Measurements from ENCODE around the gene PDS5B.

The PDS5B gene

GRCh38 chr13:32616883-32617511, 30.7 kb downstream of the PDS5B start:
- Histone ChIP-seq H2AFZ (ENCODE audit: low read depth, low read length, severe bottlenecking) (no peak overlapping the region), H3K27ac (ENCODE audit: low read depth, low read length) (no peak overlapping the region), H3K9me2 (replicated peaks; ENCODE audit: insufficient read depth, low read length) (no peaks in the 10 kb centered on the region), H3K27me3 (ENCODE audit: low read length) (no peaks in the 10 kb centered on the region), H3K79me2 (ENCODE audit: insufficient read depth, low read length) (peaks cover 100% of the 10 kb centered on the region), H3K9me3 (ENCODE audit: insufficient read depth, low read length) (peaks cover 12% of the 10 kb centered on the region; the same call in 1 of the 2 replicates), H4K20me1 (ENCODE audit: low read depth, low read length) (peaks cover 28% of the 10 kb centered on the region), H3K4me3 (ENCODE audit: insufficient read depth, low read length, poor library complexity, severe bottlenecking) (no peak overlapping the region), H3K9ac (ENCODE audit: low read length) (no peak overlapping the region), H3K4me2 (ENCODE audit: low read depth, low read length, poor library complexity, severe bottlenecking) (no peak overlapping the region), H3F3A (ENCODE audit: insufficient read depth) (no peaks in the 10 kb centered on the region), H3K36me3 (ENCODE audit: low read length) (peaks cover 9% of the 10 kb centered on the region; the same call in 1 of the 2 replicates)
- TF ChIP-seq CTCF (IDR thresholded peaks at IDR 0.05; ENCODE audit: insufficient read depth, low read length, poor library complexity, severe bottlenecking), result no peak
- no peak for TF ChIP-seq EZH2phosphoT487 (conservative IDR thresholded peaks at IDR 0.05; ENCODE audit: low read length)

GRCh38 chr13:32622827-32623226, 36.6 kb downstream of the PDS5B start:
- Histone ChIP-seq H3K27ac (ENCODE audit: low read depth, low read length) (no peak overlapping the region), H3K4me3 (ENCODE audit: insufficient read depth, low read length, poor library complexity, severe bottlenecking) (no peak overlapping the region), H3K4me2 (ENCODE audit: low read depth, low read length, poor library complexity, severe bottlenecking) (no peak overlapping the region), H3F3A (ENCODE audit: insufficient read depth) (peaks cover 4% of the 10 kb centered on the region; the same call in 1 of the 2 replicates), H3K9ac (ENCODE audit: low read length) (no peak overlapping the region), H3K9me3 (ENCODE audit: insufficient read depth, low read length) (peaks cover 23% of the 10 kb centered on the region; the same call in 1 of the 2 replicates), H3K9me2 (replicated peaks; ENCODE audit: insufficient read depth, low read length) (no peaks in the 10 kb centered on the region), H3K27me3 (ENCODE audit: low read length) (no peaks in the 10 kb centered on the region), H4K20me1 (ENCODE audit: low read depth, low read length) (peaks cover 22% of the 10 kb centered on the region; the same call in 1 of the 2 replicates), H3K36me3 (ENCODE audit: low read length) (peaks cover 18% of the 10 kb centered on the region; the same call in 1 of the 2 replicates), H2AFZ (ENCODE audit: low read depth, low read length, severe bottlenecking) (no peak overlapping the region), H3K79me2 (ENCODE audit: insufficient read depth, low read length) (peaks cover 100% of the 10 kb centered on the region)
- TF ChIP-seq CTCF (IDR thresholded peaks at IDR 0.05; ENCODE audit: insufficient read depth, low read length, poor library complexity, severe bottlenecking) (no peak), EZH2phosphoT487 (conservative IDR thresholded peaks at IDR 0.05; ENCODE audit: low read length) (no peak)

- no peak overlapping the region for H3K4me2 ChIP-seq (ENCODE audit: low read depth, low read length, poor library complexity, severe bottlenecking)
- H3K9me3 ChIP-seq (ENCODE audit: insufficient read depth, low read length), result peaks cover 23% of the 10 kb centered on the region; the same call in 1 of the 2 replicates
- H3K27me3 ChIP-seq (ENCODE audit: low read length), result no peaks in the 10 kb centered on the region
- H4K20me1 ChIP-seq (ENCODE audit: low read depth, low read length), result peaks cover 21% of the 10 kb centered on the region; the same call in 1 of the 2 replicates
- no peak overlapping the region for H2AFZ ChIP-seq (ENCODE audit: low read depth, low read length, severe bottlenecking)
- H3K36me3 ChIP-seq (ENCODE audit: low read length), result peaks cover 18% of the 10 kb centered on the region; the same call in 1 of the 2 replicates
- H3F3A ChIP-seq (ENCODE audit: insufficient read depth), result peaks cover 4% of the 10 kb centered on the region; the same call in 1 of the 2 replicates
- H3K9me2 ChIP-seq (replicated peaks; ENCODE audit: insufficient read depth, low read length), result no peaks in the 10 kb centered on the region
- H3K27ac ChIP-seq (ENCODE audit: low read depth, low read length), result no peak overlapping the region
- no peak overlapping the region for H3K9ac ChIP-seq (ENCODE audit: low read length)
- peaks cover 100% of the 10 kb centered on the region for H3K79me2 ChIP-seq (ENCODE audit: insufficient read depth, low read length)
- TF ChIP-seq EZH2phosphoT487 (conservative IDR thresholded peaks at IDR 0.05; ENCODE audit: low read length), result no peak
- TF ChIP-seq CTCF (IDR thresholded peaks at IDR 0.05; ENCODE audit: insufficient read depth, low read length, poor library complexity, severe bottlenecking), result no peak
- H3K4me3 ChIP-seq (ENCODE audit: insufficient read depth, low read length, poor library complexity, severe bottlenecking), result no peak overlapping the region
Measured at GRCh38 chr13:32624441-32624840, 38.2 kb downstream of the PDS5B start.

Measured in SU-DHL-6 (cell line).